GM12878 (cell line): ENCODE data around the gene NEK8. TPM values are rescaled to one million over a fixed set of nuclear protein-coding genes. Genes with fewer than 3 reads are reported as not detected.

ENCODE experiments used
- ASH2L ChIP-seq: fragments of 300-600, 200-600 bp; sonication (generic); IDR thresholded peaks from 2 replicates; pipeline ENCODE4 v1.6.1; 2017; ENCODE audit warnings: low read depth, mild to moderate bottlenecking, borderline replicate concordance
- ATF7 ChIP-seq: fragments of 450-650 bp; IDR thresholded peaks from 2 replicates; pipeline ENCODE4 v1.6.1; 2016; ENCODE audit warnings: low read depth, mild to moderate bottlenecking
- BHLHE40 ChIP-seq, 2 experiments: fragments of 450-650 bp in 1 of 2; IDR thresholded peaks; 2 replicates each; pipeline ENCODE4 v1.6.1; 2011 to 2017; ENCODE audit warnings: low read depth in 2 of 2, borderline replicate concordance in 1 of 2, improper control_type of control experiment in 1 of 2, low read length in 1 of 2, mild to moderate bottlenecking in 1 of 2
- CBX3 ChIP-seq: fragments of 200-600 bp; sonication (generic); IDR thresholded peaks from 2 replicates; pipeline ENCODE4 v1.6.1; 2016; ENCODE audit warnings: low read depth, borderline replicate concordance
- CHD1 ChIP-seq: IDR thresholded peaks from 2 replicates; pipeline ENCODE4 v1.6.1; 2012; ENCODE audit warnings: low read depth, low read length, improper control_type of control experiment
- HDAC6 ChIP-seq: fragments of 200-600 bp; sonication (generic); IDR thresholded peaks from one replicate; pipeline ENCODE4 v1.8.0; 2017; ENCODE audit warnings: antibody characterized with exemption; ENCODE audit not compliant: unreplicated experiment
- JUND ChIP-seq: IDR thresholded peaks from 2 replicates; pipeline ENCODE4 v1.6.1; 2012; ENCODE audit warnings: low read depth, mild to moderate bottlenecking, low read length, improper control_type of control experiment, moderate library complexity
- MEF2A ChIP-seq: IDR thresholded peaks from 2 replicates; pipeline ENCODE4 v1.6.1; 2011; ENCODE audit warnings: low read depth, mild to moderate bottlenecking, low read length, moderate library complexity; ENCODE audit not compliant: insufficient read depth
- SMAD5 ChIP-seq: IDR thresholded peaks from 2 replicates; pipeline ENCODE4 v1.6.1; 2016; ENCODE audit warnings: antibody characterized with exemption, low read depth
- STAT1 ChIP-seq: fragments of 450-650 bp; conservative IDR thresholded peaks from 2 replicates; pipeline ENCODE4 v1.6.1; 2014; ENCODE audit warnings: antibody characterized with exemption, mild to moderate bottlenecking
- STAT3 ChIP-seq: IDR thresholded peaks from 2 replicates; pipeline ENCODE4 v1.6.1; 2011; ENCODE audit warnings: low read depth, low read length, improper control_type of control experiment
- ZNF207 ChIP-seq: fragments of 450-650 bp; IDR thresholded peaks from 2 replicates; pipeline ENCODE4 v1.6.1; 2014; ENCODE audit warnings: antibody characterized with exemption, mild to moderate bottlenecking, borderline replicate concordance
- ZNF274 ChIP-seq: IDR thresholded peaks from one replicate; pipeline ENCODE4 v1.8.0; 2011; ENCODE audit not compliant: insufficient read length, insufficient read depth
- ZZZ3 ChIP-seq: IDR thresholded peaks from 2 replicates; pipeline ENCODE4 v1.6.1; 2011; ENCODE audit warnings: low read depth; ENCODE audit not compliant: control insufficient read depth, insufficient read length
- polyA plus RNA-seq, 11 experiments: library from polyadenylated mRNA; depleted of rRNA in 4 of 11; unstranded in 6 of 11; stranded (reverse) in 5 of 11; fragments of >200 nt; fragmentation: Nextera tagmentation in 4 of 11; fragmentation: Illumina TruSeq in 1 of 11; extraction: Ambion mirVana in 4 of 11; extraction: Trizol in 1 of 11; gene quantifications; 1 replicate in 1 of 11; 2 replicates in 10 of 11; pipeline versions ENCODE4 v1.2.1 to v1.2.3, GENCODE V29; 2011 to 2016; ENCODE audit warnings: inconsistent platforms in 2 of 11, missing spikeins in 2 of 11, low read depth in 1 of 11
- total RNA-seq, 4 experiments: library from RNA; depleted of rRNA in 3 of 4; stranded (reverse); fragments of >200 nt in 3 of 4; fragmentation: Illumina TruSeq in 1 of 4; extraction: Trizol in 1 of 4; gene quantifications; 2 replicates each; pipeline versions ENCODE4 v1.2.1 to v1.2.3, GENCODE V29; 2013 to 2021
- TF ChIP-seq, protein P1 (sequence below): IDR thresholded peaks from 2 replicates; pipeline ENCODE4 v1.6.1; 2012; ENCODE audit warnings: low read depth, low read length, improper control_type of control experiment
- TF ChIP-seq, protein P2 (sequence below): fragments of 450-650 bp; formaldehyde crosslinking; IDR thresholded peaks from 2 replicates; pipeline ENCODE4 v1.5.0; 2022; ENCODE audit warnings: mild to moderate bottlenecking, missing genetic modification characterization
- TF ChIP-seq, protein P3 (sequence below): fragments of 150-350 bp; IDR thresholded peaks from 2 replicates; pipeline ENCODE4 v1.6.1; 2014; ENCODE audit warnings: mild to moderate bottlenecking, low read depth, low read length
- TF ChIP-seq, protein P4 (sequence below), 3 experiments: IDR thresholded peaks in 2 of 3; conservative IDR thresholded peaks in 1 of 3; 2 replicates each; pipeline ENCODE4 v1.5.1; 2011; ENCODE audit warnings: low read depth in 3 of 3, low read length in 3 of 3, mild to moderate bottlenecking in 3 of 3, control low read depth in 2 of 3, moderate library complexity in 2 of 3, inconsistent platforms in 1 of 3, mixed read lengths in 1 of 3; ENCODE audit not compliant: control insufficient read depth in 2 of 3, insufficient read depth in 1 of 3; ENCODE audit errors: extremely low read depth in 1 of 3
- TF ChIP-seq, protein P5 (sequence below): IDR thresholded peaks from 2 replicates; pipeline ENCODE4 v1.6.1; 2011; ENCODE audit warnings: borderline replicate concordance, low read depth, mild to moderate bottlenecking, moderate library complexity, mixed read lengths, low read length; ENCODE audit not compliant: insufficient read depth; ENCODE audit errors: extremely low read length
- TF ChIP-seq, protein P6 (sequence below): IDR thresholded peaks from 2 replicates; pipeline ENCODE4 v1.6.1; 2011; ENCODE audit warnings: low read depth, mild to moderate bottlenecking, low read length, moderate library complexity, borderline replicate concordance; ENCODE audit errors: extremely low read depth

NEK8 gene
- total and polyA plus RNA-seq, 10 of the 15 experiments (the other 5 are each of a cell fraction or from before 2014, with no cell fraction given), result 2.3 to 14.3 (median 9.4) TPM

DNA sequence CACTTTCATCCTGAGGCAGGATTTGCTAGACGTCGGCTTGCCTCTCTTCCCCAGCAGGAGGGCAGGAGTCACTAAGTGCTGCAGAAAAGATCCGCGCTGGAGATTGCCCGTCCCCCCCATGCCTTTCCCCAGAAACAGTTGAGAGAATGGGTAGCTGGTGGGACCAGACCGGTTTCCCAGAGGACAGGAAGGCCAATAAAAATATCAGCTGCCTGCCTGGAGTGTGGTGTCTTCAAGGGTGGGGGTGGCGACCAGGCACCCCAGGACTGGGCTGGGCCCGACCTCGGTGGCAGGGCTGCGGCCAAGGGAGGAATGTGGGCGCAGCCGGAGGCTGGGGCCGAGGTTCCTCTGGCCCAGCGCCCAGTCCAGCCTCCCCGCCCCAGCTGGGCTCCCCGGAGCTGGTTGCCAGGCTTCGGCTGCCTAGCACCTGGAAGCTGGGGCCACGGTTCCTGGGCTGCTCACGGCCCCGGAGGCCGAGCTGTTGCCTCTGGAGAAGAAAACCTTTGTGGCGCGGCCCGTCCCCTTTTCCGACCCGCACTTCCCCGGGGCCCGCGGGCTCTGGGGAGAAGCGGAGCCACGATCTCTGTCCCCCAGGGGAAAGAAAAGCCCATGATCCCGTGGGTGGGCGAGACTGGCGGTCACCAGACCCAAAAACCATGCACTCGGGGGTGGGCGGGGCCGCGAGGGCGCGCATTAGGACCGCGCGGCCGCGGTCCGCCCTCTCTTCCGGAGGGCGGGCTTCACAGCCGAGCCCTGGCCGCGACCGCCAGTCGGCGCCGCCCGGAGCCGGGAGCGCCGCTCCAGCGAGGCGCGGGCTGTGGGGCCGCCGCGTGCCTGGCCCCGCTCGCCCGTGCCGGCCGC, 14.9 kb downstream of the NEK8 start, which contains the start of gene TRAF4 (continued):
- peak; percentile 92 to 96 for TF ChIP-seq BHLHE40 (IDR thresholded peaks at IDR 0.05; ENCODE audit: borderline replicate concordance in 1 of 2, low read depth in 2 of 2, low read length in 1 of 2)
- no peak for TF ChIP-seq HDAC6
- no peak for TF ChIP-seq JUND
- no peak for TF ChIP-seq ZNF274
- 0 out of 2 replicates have a peak, but pooled peaks have one; percentile 13 for TF ChIP-seq ZNF207
- no peak for TF ChIP-seq ATF7
- TF ChIP-seq, protein P1, sequence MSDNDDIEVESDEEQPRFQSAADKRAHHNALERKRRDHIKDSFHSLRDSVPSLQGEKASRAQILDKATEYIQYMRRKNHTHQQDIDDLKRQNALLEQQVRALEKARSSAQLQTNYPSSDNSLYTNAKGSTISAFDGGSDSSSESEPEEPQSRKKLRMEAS, result 0 out of 2 replicates have a peak, but pooled peaks have one; percentile 56
- no peak; the same call in 1 of the 2 replicates for TF ChIP-seq CHD1
- TF ChIP-seq, protein P2, sequence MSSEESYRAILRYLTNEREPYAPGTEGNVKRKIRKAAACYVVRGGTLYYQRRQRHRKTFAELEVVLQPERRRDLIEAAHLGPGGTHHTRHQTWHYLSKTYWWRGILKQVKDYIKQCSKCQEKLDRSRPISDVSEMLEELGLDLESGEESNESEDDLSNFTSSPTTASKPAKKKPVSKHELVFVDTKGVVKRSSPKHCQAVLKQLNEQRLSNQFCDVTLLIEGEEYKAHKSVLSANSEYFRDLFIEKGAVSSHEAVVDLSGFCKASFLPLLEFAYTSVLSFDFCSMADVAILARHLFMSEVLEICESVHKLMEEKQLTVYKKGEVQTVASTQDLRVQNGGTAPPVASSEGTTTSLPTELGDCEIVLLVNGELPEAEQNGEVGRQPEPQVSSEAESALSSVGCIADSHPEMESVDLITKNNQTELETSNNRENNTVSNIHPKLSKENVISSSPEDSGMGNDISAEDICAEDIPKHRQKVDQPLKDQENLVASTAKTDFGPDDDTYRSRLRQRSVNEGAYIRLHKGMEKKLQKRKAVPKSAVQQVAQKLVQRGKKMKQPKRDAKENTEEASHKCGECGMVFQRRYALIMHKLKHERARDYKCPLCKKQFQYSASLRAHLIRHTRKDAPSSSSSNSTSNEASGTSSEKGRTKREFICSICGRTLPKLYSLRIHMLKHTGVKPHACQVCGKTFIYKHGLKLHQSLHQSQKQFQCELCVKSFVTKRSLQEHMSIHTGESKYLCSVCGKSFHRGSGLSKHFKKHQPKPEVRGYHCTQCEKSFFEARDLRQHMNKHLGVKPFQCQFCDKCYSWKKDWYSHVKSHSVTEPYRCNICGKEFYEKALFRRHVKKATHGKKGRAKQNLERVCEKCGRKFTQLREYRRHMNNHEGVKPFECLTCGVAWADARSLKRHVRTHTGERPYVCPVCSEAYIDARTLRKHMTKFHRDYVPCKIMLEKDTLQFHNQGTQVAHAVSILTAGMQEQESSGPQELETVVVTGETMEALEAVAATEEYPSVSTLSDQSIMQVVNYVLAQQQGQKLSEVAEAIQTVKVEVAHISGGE (CRISPR knock-in tag), result no peak
- peak; percentile 68 for TF ChIP-seq MEF2A
- TF ChIP-seq CBX3, result no peak
- TF ChIP-seq, protein P3, sequence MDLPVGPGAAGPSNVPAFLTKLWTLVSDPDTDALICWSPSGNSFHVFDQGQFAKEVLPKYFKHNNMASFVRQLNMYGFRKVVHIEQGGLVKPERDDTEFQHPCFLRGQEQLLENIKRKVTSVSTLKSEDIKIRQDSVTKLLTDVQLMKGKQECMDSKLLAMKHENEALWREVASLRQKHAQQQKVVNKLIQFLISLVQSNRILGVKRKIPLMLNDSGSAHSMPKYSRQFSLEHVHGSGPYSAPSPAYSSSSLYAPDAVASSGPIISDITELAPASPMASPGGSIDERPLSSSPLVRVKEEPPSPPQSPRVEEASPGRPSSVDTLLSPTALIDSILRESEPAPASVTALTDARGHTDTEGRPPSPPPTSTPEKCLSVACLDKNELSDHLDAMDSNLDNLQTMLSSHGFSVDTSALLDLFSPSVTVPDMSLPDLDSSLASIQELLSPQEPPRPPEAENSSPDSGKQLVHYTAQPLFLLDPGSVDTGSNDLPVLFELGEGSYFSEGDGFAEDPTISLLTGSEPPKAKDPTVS, result no peak
- TF ChIP-seq ASH2L, result no peak
- TF ChIP-seq ZZZ3, result no peak
- TF ChIP-seq STAT1, result no peak
- TF ChIP-seq, protein P4, sequence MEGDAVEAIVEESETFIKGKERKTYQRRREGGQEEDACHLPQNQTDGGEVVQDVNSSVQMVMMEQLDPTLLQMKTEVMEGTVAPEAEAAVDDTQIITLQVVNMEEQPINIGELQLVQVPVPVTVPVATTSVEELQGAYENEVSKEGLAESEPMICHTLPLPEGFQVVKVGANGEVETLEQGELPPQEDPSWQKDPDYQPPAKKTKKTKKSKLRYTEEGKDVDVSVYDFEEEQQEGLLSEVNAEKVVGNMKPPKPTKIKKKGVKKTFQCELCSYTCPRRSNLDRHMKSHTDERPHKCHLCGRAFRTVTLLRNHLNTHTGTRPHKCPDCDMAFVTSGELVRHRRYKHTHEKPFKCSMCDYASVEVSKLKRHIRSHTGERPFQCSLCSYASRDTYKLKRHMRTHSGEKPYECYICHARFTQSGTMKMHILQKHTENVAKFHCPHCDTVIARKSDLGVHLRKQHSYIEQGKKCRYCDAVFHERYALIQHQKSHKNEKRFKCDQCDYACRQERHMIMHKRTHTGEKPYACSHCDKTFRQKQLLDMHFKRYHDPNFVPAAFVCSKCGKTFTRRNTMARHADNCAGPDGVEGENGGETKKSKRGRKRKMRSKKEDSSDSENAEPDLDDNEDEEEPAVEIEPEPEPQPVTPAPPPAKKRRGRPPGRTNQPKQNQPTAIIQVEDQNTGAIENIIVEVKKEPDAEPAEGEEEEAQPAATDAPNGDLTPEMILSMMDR (IDR thresholded peaks at IDR 0.05 in 2 of 3, conservative IDR thresholded peaks at IDR 0.05 in 1 of 3; ENCODE audit: control insufficient read depth in 2 of 3, extremely low read depth in 1 of 3, insufficient read depth in 1 of 3, low read depth in 3 of 3, low read length in 3 of 3), result peak in 1 of 3 experiments; percentile 26; a peak in 1 of 6 replicates
- no peak for TF ChIP-seq STAT3
- TF ChIP-seq, protein P5, sequence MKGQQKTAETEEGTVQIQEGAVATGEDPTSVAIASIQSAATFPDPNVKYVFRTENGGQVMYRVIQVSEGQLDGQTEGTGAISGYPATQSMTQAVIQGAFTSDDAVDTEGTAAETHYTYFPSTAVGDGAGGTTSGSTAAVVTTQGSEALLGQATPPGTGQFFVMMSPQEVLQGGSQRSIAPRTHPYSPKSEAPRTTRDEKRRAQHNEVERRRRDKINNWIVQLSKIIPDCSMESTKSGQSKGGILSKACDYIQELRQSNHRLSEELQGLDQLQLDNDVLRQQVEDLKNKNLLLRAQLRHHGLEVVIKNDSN, result no peak
- TF ChIP-seq SMAD5, result 0 out of 2 replicates have a peak, but pooled peaks have one; percentile 38
- TF ChIP-seq, protein P6, sequence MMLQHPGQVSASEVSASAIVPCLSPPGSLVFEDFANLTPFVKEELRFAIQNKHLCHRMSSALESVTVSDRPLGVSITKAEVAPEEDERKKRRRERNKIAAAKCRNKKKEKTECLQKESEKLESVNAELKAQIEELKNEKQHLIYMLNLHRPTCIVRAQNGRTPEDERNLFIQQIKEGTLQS, result no peak
